ENCODE data around the gene KRTAP1-5.
"Not testable (repeated sequence)": the region's sequence is repeated elsewhere in the genome, so short reads cannot be mapped to it uniquely, and the experiment has no call there.

Gene KRTAP1-5

GRCh38 chr17:41065829-41066624 is 39.0 kb upstream of the KRTAP1-5 start, which contains the start of gene KRTAP2-4:
TSS of gene KRTAP2-4 (minus strand) at chr17:41065879. CDS start at chr17:41065845, 34 bp downstream.
- H3K27ac ChIP-seq, result no peak within 1 kb of the TSS
- POLR2A ChIA-PET (ENCODE audit: low non-redundant PET), result no interaction called here
- CTCF ChIA-PET, result no interaction called here
- DNase-seq (ENCODE audit: low spot score), result peak; percentile 49
- TF ChIP-seq, protein P1, sequence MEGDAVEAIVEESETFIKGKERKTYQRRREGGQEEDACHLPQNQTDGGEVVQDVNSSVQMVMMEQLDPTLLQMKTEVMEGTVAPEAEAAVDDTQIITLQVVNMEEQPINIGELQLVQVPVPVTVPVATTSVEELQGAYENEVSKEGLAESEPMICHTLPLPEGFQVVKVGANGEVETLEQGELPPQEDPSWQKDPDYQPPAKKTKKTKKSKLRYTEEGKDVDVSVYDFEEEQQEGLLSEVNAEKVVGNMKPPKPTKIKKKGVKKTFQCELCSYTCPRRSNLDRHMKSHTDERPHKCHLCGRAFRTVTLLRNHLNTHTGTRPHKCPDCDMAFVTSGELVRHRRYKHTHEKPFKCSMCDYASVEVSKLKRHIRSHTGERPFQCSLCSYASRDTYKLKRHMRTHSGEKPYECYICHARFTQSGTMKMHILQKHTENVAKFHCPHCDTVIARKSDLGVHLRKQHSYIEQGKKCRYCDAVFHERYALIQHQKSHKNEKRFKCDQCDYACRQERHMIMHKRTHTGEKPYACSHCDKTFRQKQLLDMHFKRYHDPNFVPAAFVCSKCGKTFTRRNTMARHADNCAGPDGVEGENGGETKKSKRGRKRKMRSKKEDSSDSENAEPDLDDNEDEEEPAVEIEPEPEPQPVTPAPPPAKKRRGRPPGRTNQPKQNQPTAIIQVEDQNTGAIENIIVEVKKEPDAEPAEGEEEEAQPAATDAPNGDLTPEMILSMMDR (conservative IDR thresholded peaks at IDR 0.05; ENCODE audit: low read depth), result no peak

DNA sequence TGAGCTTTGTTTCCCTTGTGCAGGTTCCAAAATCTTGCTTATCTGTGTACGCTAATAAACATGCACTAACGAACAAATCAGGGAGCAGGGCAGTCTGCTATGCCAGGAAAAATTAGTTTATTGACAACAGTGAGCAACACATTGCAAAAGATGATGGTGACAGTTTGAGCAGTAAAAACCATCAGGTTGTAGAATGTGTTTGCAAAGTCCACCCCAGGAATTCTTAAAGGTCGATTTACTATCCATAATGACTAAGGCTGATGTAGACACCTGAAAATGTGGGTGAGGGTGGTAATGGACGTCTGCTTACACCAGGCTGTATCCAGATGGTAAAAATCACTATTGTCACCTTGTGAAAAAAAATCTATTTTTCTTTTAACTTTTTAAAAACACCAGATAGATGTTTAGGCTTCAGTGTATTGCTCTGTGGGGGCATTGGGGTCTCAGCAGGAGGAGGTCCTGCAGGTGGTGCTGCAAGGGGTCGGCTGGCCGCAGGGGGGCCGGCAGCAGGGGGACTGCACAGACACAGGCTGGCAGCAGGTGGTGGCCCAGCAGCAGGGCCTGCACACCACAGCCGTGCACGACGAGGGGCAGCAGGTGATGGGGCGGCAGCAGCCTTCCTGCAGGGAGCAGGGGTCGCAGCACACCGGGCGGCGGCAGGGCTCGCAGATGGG is 38.1 kb upstream of the KRTAP1-5 start:
- DNase-seq (ENCODE audit: low spot score); CTCF ChIA-PET; POLR2A ChIA-PET (ENCODE audit: low non-redundant PET); H3K27ac ChIP-seq: not testable (repeated sequence)

- H3K27ac ChIP-seq, result no peak overlapping the region
- ChIA-PET CTCF (no interaction called here), POLR2A (ENCODE audit: low non-redundant PET) (no interaction called here)
- TF ChIP-seq, protein P1 (conservative IDR thresholded peaks at IDR 0.05; ENCODE audit: low read depth), result no peak
- no peak for DNase-seq (ENCODE audit: low spot score)
Measured at GRCh38 chr17:41064301-41064700, 37.3 kb upstream of the KRTAP1-5 start.

DNA sequence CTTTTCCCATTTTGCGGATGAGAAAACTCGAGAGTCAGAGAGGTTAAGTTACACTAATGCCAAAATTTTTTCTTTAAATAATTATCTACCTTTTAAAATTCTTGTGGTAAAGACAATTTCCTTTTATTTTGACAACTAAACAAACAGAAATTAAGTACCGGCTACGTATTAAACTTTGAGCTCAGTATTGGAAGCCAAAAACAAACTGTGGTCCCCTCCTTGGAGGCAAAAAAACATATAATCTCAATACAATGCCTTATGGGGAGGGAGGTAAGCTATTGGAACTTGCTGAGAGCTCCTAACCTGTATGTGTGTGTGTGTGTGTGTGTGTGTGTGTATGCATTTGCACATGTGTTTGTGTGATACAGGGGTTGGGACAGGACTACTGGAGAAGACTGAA is 36.4 kb upstream of the KRTAP1-5 start:
- no peak overlapping the region for H3K27ac ChIP-seq
- CTCF ChIA-PET, result interaction anchor here (0.5 kb wide), 1 partner anchor 735 kb away, joined by 3 read pairs; no protein-coding TSS in a partner anchor
- DNase-seq (ENCODE audit: low spot score), result no peak
- TF ChIP-seq, protein P1 (conservative IDR thresholded peaks at IDR 0.05; ENCODE audit: low read depth), result no peak
- POLR2A ChIA-PET (ENCODE audit: low non-redundant PET), result no interaction called here

DNA sequence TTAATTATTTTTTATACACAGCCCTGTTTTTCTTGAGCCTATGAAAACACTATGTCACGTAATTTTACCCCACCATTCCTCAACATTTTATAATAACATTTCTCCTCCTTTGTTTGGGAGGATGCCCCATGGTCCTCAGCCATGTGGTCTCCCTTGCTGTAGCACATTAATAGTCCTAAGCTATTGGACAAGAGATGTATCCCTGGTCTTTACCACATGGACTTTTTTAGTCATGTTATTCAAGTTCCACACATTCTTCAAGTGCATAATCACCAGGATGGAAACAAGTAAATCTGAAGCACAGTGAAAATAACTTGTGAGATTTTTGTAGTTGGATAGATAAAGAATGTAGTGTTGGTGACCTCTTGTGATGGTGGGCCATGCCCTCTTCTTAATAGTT is 35.0 kb upstream of the KRTAP1-5 start:
- POLR2A ChIA-PET (ENCODE audit: low non-redundant PET), result no interaction called here
- no peak overlapping the region for H3K27ac ChIP-seq
- DNase-seq (ENCODE audit: low spot score), result peak; percentile 54
- TF ChIP-seq, protein P1 (conservative IDR thresholded peaks at IDR 0.05; ENCODE audit: low read depth), result no peak
- CTCF ChIA-PET, result no interaction called here

DNA sequence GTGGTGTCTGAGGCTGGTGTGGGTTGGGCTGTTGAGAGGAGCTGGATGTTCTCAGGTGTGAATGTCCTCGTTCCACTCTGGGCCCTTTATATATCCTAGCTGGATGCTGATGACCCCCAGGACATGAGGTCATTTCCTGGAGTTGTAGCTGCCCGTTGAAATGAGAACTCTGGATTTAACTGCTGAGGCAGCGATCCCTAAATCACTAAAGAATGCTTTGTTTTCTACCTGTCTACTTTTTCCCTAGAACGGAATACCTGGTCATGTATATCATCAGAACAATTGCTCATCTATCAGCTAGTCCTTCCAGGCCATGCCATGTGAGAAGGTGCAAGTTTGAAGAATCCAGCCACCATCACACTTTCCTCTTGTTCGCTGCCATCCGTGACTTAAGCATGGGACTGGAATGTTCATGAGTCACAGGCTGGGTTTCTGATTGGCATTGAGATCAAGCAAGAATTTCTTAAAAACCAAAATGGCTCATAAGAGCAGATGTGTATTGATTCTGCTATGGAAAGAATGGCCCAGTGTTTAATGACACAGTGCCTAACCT is 33.1 kb upstream of the KRTAP1-5 start, which contains the start of gene KRTAP2-3:
Gene KRTAP2-3 (minus strand): TSS at position 63 of the 553 bp plus-strand sequence. CDS start 64 bp downstream, outside the sequence.
- no peak within 1 kb of the TSS for H3K27ac ChIP-seq
- ChIA-PET CTCF (no interaction called here), POLR2A (ENCODE audit: low non-redundant PET) (no interaction called here)
- TF ChIP-seq, protein P1 (conservative IDR thresholded peaks at IDR 0.05; ENCODE audit: low read depth), result no peak
- DNase-seq (ENCODE audit: low spot score), result peak; percentile 81

GRCh38 chr17:41059276-41060051 is 32.5 kb upstream of the KRTAP1-5 start:
- H3K27ac ChIP-seq, CTCF ChIA-PET: not testable (repeated sequence)
- peak; percentile 43 for DNase-seq (ENCODE audit: low spot score)
- POLR2A ChIA-PET (ENCODE audit: low non-redundant PET), result interaction anchor here (0.6 kb wide), 1 partner anchor 445 kb away, joined by 5 read pairs; no protein-coding TSS in a partner anchor

Measured in RWPE1 (cell line).